T47D (cell line): Measurements from ENCODE around the gene EXOC3L1.

ENCODE experiments used
- DNase-seq, 2 experiments: peaks; one replicate each; pipeline versions ENCODE4 v3.0.0 to v3.0.0-alpha.2; 2011 to 2012; ENCODE audit warnings: low read depth in 1 of 2, low spot score in 1 of 2
- JUND ChIP-seq: IDR thresholded peaks from 2 replicates; pipeline ENCODE4 v1.6.1; 2012; ENCODE audit warnings: low read depth
- in situ Hi-C: cut with HindIII; loops from 2 replicates; pipeline ENCODE4 v1.10.0; 2016; ENCODE audit warnings: low sequenced_read_pairs, low pct_unique_long_range_greater_than_20kb

Gene EXOC3L1, protein sequence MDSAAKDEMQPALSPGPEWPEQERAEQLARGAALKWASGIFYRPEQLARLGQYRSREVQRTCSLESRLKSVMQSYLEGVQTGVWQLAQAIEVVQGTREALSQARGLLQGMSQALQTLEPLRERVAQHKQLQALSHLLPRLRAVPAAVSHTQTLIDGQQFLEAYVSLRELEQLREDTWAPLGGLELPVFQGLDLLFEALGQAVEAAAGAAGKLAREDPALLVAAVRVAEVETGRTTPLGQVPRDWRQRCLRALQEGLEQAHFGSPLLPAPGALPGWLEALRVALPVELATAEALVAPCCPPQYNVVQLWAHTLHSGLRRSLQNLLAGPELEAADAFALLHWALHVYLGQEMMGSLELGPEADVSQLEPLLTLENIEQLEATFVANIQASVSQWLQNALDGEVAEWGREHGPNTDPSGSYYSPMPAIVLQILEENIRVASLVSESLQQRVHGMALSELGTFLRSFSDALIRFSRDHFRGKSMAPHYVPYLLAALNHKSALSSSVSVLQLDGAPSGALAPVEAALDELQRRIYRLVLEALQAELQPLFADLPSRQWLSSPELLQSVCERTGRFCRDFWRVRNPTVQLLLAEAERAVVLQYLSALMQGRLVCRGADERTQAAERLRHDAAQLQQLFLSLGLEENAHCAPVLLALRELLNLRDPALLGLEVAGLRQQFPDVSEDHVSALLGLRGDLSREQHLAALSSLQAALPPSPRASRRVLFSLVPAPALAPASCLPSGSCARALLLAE

DNA sequence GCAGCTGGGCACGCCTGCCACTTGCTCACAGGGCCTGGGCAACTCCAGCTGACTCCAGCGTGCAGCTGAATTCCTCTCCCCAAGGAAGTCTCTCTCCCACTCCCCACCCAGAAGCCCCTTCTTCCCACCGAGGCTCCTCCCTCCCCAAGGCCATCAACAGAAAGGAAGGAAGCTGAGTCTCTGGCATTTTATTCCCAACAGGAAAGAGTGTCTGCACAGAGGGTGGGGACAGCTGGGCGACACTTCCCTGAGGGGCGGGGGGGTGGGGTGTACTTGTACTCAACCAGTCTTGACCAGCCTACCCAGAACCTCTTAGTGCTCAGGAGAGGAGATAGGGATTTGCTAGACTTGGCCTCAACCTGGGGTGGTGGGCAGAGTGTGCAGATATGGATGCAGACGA, at the start of gene EXOC3L1:
Gene EXOC3L1 (minus strand): TSS at position 96 of the 400 bp plus-strand sequence. CDS start 460 bp downstream, outside the sequence.
- DNase-seq, result no peak
- no peak for TF ChIP-seq JUND
- in situ Hi-C loops, result no loop called here

DNA sequence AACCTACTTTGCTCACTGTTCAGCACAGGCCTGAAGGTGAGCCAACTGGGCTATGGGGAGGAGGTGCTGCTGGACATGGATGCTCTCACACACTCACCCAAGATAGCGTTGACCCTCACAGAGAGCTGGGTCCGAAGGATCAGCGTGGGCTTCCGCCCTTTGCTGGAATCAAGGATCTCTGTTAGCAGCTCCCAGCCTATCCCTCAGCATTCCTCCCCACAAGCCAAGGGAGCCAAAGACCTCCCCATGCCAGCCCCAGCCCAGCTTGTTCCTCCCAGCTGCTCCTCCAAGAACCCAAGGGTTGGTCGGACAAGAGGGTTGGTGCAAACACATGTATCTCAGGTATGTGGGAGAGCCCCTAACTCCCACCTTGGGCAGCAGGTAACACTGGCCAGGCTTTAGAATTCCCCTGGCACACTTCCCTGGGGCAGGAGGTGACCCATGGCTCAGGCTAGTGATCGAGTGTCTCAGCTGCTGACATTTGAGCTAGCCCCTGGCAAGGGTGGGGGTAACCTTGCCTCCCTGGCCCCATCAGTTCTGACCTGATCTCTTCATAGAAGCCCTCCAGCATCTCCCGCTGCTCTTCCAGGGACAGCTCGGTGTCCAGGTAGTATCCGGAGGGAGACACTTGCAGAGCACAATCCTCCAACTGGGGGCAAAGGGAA, 49.0 kb upstream of the EXOC3L1 start:
- in situ Hi-C loops, result no loop called here
- DNase-seq, result no peak
- no peak for TF ChIP-seq JUND

DNA sequence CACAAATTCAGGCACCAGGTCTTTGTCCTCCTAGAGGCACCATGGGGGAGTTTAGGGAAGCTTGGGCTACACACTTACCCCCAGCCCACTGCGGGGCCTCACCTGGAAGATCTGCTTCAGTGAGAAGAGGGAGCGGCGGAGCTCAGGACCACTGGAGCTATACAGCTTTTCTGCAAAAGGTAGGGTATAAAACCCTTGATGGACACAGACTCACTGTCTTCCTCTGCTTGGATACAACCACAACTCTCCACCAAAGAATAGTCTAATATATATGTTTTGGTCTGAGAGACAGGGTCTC, 48.3 kb upstream of the EXOC3L1 start:
- no peak for TF ChIP-seq JUND
- DNase-seq, result no peak
- in situ Hi-C loops, result no loop called here

DNA sequence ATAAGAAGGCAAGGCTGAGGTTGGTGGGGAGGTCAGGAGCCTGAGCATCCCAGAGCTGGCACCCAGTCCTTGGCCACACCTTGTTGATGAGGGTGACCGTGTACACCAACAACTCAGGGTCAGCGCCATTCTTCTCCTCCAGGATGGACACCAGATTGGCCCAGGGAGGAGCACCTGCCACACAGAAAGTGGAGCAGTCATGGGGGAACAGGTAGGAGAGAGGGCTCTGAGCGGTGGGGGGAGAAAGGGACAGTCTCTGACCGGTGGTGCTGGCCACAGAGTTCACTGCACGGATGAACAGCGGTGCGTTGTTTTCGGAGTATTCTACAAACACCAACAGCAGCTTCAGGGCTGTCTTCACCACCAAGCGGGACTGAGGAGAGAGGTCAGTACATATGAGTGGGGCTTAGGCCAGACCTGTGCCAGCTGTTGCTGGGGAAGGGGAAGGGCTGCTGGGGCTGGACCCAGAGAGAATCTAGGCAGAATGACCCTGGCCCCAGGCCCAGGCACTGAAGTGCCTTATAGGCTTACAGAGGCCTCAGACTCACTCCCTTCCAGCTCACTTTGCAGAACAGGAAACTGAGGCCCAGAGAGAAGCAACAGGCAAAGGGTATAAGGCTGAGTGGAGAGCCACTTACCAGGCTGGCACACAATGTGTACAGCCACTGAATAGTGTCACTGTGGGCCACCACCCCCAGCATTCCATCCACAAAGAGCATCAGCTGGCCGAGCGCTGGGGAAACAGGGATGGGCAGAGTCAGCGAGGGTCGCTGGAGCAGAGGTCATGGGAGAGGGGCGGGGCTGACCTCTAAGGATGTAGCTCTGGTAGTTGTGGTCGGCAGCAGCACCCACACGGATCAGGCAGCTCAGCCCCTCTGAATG, 47.7 kb upstream of the EXOC3L1 start:
- DNase-seq, result no peak
- in situ Hi-C loops, result no loop called here
- TF ChIP-seq JUND, result no peak

DNA sequence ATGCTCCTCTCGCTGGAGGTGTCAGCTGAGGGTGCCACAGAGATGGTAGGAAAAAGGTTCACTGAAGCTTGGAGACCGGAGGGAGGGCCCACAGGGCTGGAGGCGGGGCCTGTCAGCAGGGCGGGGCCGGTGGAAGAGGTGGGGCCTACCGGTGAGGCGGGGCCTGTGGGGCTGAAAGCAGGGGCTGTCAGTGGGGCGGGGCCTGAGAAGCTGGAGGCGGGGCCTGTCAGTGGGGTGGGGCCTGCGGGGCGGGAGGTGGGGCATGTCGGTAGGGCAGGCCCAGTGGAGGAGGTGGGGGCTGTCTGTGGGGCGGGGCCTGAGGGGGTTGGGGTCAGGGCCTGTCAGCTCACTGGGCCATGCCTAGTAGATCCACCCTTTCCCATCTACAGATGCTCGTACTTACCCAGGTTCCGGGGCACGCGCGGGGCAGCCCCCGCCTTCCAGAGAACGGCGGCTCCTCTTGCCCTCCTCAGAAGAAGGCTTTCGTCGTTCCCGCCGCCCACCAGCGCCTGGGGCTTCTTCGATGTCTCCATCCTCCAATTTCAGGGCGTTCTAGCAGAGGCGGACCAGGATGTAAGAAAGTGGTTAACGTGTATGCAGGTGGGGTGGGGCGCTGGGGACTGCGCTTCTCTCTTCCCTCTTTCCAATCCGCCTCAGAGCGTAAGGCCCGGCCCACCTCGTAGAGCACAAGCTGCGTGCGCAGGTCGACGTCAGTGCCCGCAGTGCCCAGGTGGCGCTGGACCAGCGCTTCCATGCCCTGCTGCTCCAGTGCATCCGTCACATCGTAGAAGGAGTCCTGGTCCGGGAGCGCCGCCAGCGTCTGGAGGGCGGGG, 46.8 kb upstream of the EXOC3L1 start:
- no peak for TF ChIP-seq JUND
- peak; percentile 72 to 92 for DNase-seq
- in situ Hi-C loops, result no loop called here

DNA sequence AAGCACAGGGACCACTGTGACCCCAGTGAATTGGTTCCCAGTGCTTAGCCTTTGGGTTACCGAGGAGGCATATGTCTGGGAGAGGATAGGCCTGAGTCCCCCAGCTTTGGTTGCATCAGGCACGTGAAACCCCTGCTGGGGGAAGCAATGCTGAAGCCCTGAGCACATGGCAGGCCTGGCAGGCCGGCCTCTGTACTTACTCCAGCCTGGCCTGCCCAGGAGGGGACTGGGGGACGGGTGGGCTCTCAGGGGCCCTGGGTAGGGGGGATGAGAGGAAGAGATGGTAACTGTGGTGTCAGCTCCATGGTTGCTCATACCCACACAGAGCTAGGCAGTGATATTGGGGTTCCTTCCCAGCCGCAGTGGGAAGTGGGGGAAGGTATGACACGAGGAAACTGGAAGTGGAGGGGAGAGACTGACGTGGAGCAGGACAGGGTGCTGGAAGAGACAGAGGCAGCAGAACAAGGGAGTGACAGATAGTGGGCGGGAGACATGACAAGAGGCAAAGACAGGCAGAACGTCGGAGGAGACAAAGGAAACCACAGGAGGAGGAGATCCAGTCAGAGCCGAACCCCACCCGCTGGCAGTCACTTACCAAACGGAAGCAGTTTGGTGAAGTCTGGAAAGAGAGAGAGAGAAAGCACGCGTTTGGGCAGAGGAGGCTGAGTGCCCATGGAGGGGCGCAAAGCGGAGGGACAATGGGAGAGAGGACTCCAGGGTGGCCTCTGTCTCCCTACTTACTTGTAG, 46.1 kb upstream of the EXOC3L1 start:
- TF ChIP-seq JUND, result no peak
- no peak for DNase-seq
- in situ Hi-C loops, result no loop called here

DNA sequence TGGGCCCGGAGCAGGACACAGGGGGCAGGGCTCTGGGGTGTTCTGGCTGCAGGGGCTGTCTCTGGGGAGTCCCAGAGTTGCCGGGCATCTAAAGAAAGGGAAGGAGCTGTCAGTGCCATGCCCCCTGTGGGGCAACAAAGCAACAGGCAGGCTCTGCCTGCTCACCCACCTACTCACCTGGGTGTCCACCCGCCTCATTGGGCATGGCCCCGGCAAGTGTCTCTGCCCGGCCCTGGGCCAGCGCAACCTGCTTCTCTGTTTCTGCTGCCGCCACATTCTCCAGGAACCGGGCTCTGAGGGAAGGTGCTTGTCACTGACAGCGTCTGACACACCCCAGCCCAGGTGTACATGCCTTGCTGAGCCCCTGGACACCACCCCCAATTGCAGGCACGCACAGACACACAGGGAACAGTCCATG, 44.3 kb upstream of the EXOC3L1 start:
- in situ Hi-C loops, result no loop called here
- no peak for TF ChIP-seq JUND
- DNase-seq, result no peak

DNA sequence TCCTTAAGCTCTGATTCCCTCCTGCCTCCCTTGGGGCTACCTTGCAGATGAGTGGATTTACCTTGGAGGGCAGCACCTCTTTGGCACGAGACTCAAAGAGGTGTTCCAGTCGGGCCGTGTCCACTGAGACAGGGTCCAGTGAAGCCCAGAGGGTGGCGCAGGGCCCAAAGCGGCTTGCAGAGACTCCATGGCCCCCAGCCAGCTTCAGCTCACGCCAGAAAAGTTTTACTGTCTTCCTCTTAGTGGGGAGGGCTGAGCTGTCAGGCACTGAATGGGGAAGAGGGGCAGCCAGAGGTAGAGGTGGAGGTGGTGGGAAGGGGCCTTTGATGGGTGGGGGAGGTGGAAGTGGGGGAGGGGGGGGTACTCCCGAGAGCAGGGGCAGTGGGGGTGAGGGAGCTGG, 43.7 kb upstream of the EXOC3L1 start:
- in situ Hi-C loops, result no loop called here
- no peak for DNase-seq
- no peak for TF ChIP-seq JUND

DNA sequence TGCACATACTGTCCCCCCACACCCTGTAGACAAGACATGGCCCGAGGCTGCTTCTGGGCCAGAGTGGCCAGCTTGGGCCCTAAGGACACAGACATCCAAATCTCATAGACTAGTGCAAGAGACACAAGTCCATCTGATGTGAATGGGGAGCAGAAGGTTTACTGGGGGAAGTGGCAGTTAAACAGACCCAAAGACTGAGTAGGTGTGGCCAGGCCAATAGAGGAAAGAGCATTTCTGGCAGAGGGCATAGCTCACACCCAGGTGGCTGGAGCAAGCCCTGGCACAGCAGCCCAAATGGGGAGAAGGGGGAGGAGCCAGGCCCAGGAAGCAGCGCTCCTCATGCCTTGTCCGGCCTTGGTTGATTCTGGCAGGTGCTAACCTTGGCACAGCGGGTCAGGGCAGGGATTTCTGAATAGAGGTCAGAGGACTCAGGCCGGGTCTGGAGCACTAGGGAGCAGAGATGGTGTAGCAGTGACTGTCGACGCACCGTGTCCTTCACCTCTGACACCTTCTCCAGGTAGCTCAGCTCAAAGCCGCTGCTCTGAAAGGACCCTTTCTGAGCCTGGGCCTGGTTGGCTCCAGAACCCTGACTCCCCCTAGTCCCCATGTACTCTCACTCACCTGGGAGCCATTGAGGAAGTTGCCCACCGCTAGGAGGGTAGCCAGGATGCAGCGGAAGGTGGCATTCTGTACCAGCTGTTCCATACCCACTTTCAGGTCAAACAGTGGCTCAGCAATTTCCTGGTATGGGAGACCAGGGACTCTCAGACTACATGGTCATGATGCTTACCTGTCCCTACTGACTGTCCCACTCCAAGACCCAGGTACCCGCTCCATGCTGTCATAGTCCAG, 41.1 kb upstream of the EXOC3L1 start:
- in situ Hi-C loops, result no loop called here
- DNase-seq, result no peak
- no peak for TF ChIP-seq JUND

DNA sequence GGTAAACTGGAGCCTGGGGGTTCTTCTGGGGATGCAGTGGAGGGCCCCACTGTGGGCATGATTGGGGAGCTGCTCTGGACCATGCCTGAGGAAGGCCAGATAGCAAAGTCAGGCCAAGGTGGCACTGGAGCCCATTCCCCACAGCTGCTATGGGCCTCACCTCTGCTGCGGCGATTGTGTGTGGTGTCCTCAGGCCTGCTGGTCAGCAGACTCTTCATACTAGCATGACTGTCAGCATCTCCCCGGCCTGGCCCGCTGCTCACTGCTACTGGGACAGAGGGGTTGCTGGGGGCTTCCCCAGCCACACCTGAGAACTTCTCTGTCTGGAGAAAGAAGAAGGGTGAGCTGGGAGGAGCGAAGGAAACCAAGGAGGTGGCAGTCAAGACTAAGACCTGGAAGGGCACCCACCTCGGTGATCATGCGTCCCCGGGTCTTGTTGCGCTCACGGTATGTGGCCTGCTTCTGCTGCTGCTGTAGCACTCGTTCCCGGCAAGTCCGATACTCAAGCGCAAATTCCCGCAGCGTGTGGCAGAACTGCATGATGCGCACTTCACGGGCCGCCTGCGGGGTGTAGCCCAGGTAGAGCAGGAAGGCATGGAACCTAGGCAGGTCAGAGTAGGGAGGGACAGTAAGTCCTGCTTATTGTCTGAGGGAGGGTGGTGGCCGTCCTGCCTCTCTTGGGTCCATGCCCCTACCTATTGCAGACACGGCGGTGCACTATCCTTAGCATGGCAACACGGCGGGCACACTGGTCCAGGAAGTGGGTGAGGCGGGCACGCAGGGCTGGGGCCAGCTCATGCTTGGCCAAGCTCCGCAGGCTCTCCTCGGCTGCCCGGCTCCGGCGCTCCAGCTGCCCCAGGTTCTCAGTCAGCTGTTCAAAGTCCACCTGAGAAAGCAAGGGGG, 40.2 kb upstream of the EXOC3L1 start:
- DNase-seq, result no peak
- TF ChIP-seq JUND, result no peak
- in situ Hi-C loops, result no loop called here
